Measurements from ENCODE around the gene SLC16A3. TPM values are rescaled to one million over a fixed set of nuclear protein-coding genes. Genes with fewer than 3 reads are reported as not detected.
A peak's percentile ranks its signal among the peaks of the same experiment; 100 is the strongest.

SLC16A3 gene
- polyA plus RNA-seq, 3 donors = 26.3 to 103 (median 35.3) TPM

DNA sequence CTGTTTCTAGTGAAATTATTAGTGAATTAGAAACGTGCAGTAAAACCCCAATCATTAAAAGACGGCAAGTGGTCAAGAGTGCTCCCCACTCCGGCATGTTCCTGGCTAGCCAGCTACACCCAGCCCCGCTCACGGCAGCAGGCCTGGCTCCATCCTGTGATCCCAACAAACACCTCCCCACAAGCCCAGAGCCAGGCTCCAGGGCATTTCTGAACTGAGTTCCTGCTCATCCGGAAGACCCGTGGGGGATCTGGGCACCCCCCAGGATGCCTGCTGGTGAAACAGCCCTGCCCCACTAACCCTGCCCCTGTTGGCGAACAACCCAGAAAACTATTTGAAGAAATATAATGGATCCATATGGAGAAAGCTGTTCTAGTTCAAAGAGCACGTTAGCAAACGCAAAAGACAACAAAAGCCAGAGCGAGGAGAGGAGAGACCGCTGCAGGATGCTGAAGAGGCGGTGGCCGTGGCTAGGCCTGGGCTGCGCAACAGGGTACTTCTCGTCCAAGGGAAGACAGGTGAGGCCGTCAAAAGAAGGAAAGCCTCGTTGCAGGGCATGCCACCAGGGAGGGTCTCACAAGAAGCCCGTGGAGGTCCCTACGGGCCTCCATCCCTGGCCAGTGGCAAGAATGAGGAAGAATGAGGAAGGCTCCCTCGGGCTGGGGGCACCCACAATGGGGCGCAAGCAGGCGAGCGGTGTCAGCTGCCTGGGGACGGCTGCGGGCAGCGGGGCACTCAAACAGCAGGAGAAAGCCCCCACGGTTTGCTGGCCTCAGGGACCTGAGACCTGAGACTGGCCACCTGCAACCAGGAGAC, 19.2 kb downstream of the SLC16A3 start:
- Histone ChIP-seq H3K27ac (ENCODE audit: low read depth in 1 of 2, low read length in 2 of 2) (peak overlapping the region in 1 of 2 donors; percentile 63), H3K4me2 (replicated peaks; ENCODE audit: extremely low read depth, low read length, poor library complexity, severe bottlenecking) (no peak overlapping the region), H3K79me2 (ENCODE audit: insufficient read depth, low read length) (peaks cover 98% of the 10 kb centered on the region), H2AFZ (ENCODE audit: insufficient read depth, low read depth, low read length, poor library complexity, severe bottlenecking) (no peak overlapping the region), H3K9ac (ENCODE audit: insufficient read depth, low read length, poor library complexity, severe bottlenecking) (no peak overlapping the region), H3K27me3 (ENCODE audit: control insufficient read depth in 2 of 2, insufficient read depth in 2 of 2, low read length in 2 of 2) (no peaks in the 10 kb centered on the region), H3K36me3 (replicated peaks in 1 of 2; ENCODE audit: control insufficient read depth in 1 of 2, insufficient read depth in 2 of 2, low read length in 2 of 2) (peaks cover 100% of the 10 kb centered on the region in 2 donors), H3K4me3 (replicated peaks in 1 of 3; ENCODE audit: low read depth in 2 of 3, low read length in 3 of 3) (no peak overlapping the region), H3K9me3 (replicated peaks in 1 of 2; ENCODE audit: control insufficient read depth in 1 of 2, insufficient read depth in 1 of 2, low read length in 2 of 2) (no peaks in the 10 kb centered on the region), H4K20me1 (ENCODE audit: insufficient read depth, low read length) (peaks cover 100% of the 10 kb centered on the region), H3K4me1 (ENCODE audit: control insufficient read depth in 1 of 2, insufficient read depth in 2 of 2, low read length in 2 of 2) (peaks cover 5 to 17% of the 10 kb centered on the region in 2 donors)
- peaks cover 0 to 4% (median 0%) of the 10 kb centered on the region in 7 donors for H3K9me3 Mint-ChIP-seq
- TF ChIP-seq, protein P1, sequence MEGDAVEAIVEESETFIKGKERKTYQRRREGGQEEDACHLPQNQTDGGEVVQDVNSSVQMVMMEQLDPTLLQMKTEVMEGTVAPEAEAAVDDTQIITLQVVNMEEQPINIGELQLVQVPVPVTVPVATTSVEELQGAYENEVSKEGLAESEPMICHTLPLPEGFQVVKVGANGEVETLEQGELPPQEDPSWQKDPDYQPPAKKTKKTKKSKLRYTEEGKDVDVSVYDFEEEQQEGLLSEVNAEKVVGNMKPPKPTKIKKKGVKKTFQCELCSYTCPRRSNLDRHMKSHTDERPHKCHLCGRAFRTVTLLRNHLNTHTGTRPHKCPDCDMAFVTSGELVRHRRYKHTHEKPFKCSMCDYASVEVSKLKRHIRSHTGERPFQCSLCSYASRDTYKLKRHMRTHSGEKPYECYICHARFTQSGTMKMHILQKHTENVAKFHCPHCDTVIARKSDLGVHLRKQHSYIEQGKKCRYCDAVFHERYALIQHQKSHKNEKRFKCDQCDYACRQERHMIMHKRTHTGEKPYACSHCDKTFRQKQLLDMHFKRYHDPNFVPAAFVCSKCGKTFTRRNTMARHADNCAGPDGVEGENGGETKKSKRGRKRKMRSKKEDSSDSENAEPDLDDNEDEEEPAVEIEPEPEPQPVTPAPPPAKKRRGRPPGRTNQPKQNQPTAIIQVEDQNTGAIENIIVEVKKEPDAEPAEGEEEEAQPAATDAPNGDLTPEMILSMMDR (IDR thresholded peaks at IDR 0.05) = no peak
- H3K36me3 Mint-ChIP-seq = peaks cover 89 to 99% of the 10 kb centered on the region in 2 donors
- H3K27ac Mint-ChIP-seq = peak overlapping the region in 4 of 7 donors; percentile 11 to 59 (median 46)
- intact Hi-C loops (cut with micrococcal nuclease) = no loop called here
- no peak overlapping the region for H3K4me3 Mint-ChIP-seq
- no peak for DNase-seq
- peaks cover 0 to 5% (median 0%) of the 10 kb centered on the region in 3 donors for H3K27me3 Mint-ChIP-seq (ENCODE audit: low read depth in 3 of 3)
- 88% methylated on average over 24 of the region's 28 CpGs for WGBS (ENCODE audit: insufficient coverage)
- H3K4me1 Mint-ChIP-seq = peaks cover 27% of the 10 kb centered on the region

DNA sequence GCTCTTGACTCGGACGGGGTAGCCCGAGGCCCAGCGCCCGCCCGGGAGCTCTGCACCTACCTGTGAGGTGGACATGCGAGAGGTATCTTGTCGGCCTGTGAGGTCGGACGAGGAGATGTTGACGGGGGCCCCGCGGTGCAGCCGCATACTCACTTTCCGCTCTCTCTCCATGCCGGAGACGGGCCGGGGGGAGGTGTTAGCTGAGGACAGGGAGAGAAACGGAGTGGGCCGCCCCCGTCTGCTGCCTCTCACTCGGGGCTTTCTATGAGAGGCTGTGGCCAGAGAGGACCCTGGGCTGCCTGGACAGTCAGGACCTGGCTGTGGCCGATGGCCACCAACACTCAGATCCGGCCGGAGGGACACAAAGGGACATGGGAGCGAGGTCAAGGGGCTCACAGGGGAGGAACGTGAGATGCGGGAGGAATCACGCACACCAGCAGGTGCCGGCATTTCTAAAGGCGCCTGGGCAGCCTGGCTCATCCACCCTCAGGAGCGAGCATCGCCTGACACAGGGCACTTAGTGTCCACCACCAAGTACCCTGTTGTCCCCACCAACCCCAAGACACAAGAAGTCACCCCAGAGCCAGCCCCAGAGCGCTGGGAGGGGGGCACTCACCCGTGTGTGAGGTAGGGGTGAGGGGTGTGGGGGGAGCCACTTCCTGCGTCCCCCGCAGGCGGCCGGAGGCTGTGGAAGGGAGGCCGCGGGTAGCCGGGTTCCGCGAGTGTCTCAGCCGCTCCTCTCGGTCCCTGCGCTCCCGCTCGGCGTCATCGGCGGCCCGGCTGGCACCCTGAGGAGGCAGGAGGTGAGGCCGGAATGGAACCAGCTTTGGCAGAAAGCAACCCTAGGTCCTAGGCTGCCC, 20.2 kb downstream of the SLC16A3 start:
- no peak overlapping the region for H2AFZ ChIP-seq (ENCODE audit: insufficient read depth, low read depth, low read length, poor library complexity, severe bottlenecking)
- H3K9ac ChIP-seq (ENCODE audit: insufficient read depth, low read length, poor library complexity, severe bottlenecking) = no peak overlapping the region
- DNase-seq = no peak
- Mint-ChIP-seq H3K9me3 (peaks cover 0 to 4% (median 0%) of the 10 kb centered on the region in 7 donors), H3K4me3 (no peak overlapping the region), H3K27ac (peak overlapping the region in 3 of 7 donors; percentile 46 to 69 (median 59)), H3K36me3 (peaks cover 85 to 94% of the 10 kb centered on the region in 2 donors), H3K4me1 (peaks cover 18% of the 10 kb centered on the region), H3K27me3 (ENCODE audit: low read depth in 3 of 3) (peaks cover 0 to 5% (median 0%) of the 10 kb centered on the region in 3 donors)
- H4K20me1 ChIP-seq (ENCODE audit: insufficient read depth, low read length) = peaks cover 98% of the 10 kb centered on the region
- no peaks in the 10 kb centered on the region for H3K27me3 ChIP-seq (ENCODE audit: control insufficient read depth in 2 of 2, insufficient read depth in 2 of 2, low read length in 2 of 2)
- H3K36me3 ChIP-seq (replicated peaks in 1 of 2; ENCODE audit: control insufficient read depth in 1 of 2, insufficient read depth in 2 of 2, low read length in 2 of 2) = peaks cover 96% of the 10 kb centered on the region in 2 donors
- no peak overlapping the region for H3K4me2 ChIP-seq (replicated peaks; ENCODE audit: extremely low read depth, low read length, poor library complexity, severe bottlenecking)
- no peaks in the 10 kb centered on the region for H3K9me3 ChIP-seq (replicated peaks in 1 of 2; ENCODE audit: control insufficient read depth in 1 of 2, insufficient read depth in 1 of 2, low read length in 2 of 2)
- TF ChIP-seq, protein P1 (IDR thresholded peaks at IDR 0.05) = no peak
- H3K79me2 ChIP-seq (ENCODE audit: insufficient read depth, low read length) = peaks cover 94% of the 10 kb centered on the region
- no peak overlapping the region for H3K27ac ChIP-seq (ENCODE audit: low read depth in 1 of 2, low read length in 2 of 2)
- H3K4me1 ChIP-seq (ENCODE audit: control insufficient read depth in 1 of 2, insufficient read depth in 2 of 2, low read length in 2 of 2) = peaks cover 0 to 8% of the 10 kb centered on the region in 2 donors
- H3K4me3 ChIP-seq (replicated peaks in 1 of 3; ENCODE audit: low read depth in 2 of 3, low read length in 3 of 3) = no peak overlapping the region
- intact Hi-C loops (cut with micrococcal nuclease) = no loop called here
- WGBS (ENCODE audit: insufficient coverage) = 91% methylated on average over 40 of the region's 54 CpGs
